Upper lobe of left lung (tissue), 6 donors: ENCODE measurements around the gene KCNMB1. TPM values are rescaled to one million over a fixed set of nuclear protein-coding genes. Genes with fewer than 3 reads are reported as not detected.

ENCODE experiments used
- ATAC-seq, 2 donors: fragments of 200-7000 bp; cut with Tn5 transposase; one replicate each; pipeline ENCODE4 v1.9.1; 2022; ENCODE audit warnings: mild to moderate bottlenecking in 2 of 2, moderate library complexity in 2 of 2; ENCODE audit not compliant: low FRiP score in 2 of 2
- DNase-seq, 2 donors: peaks; one replicate each; pipeline ENCODE4 v3.0.0-alpha.2; 2019 to 2020
- H3K27ac ChIP-seq, 4 donors: fragments of 200-600 bp; sonication (generic); one replicate each; pipeline ENCODE4 v1.5.1; 2016 to 2019
- H3K27me3 ChIP-seq, 4 donors: fragments of 200-600 bp; sonication (generic); one replicate each; pipeline ENCODE4 v1.5.1; 2017 to 2019
- H3K36me3 ChIP-seq, 4 donors: fragments of 200-600 bp; sonication (generic); one replicate each; pipeline ENCODE4 v1.5.1; 2016 to 2019
- H3K4me1 ChIP-seq, 4 donors: fragments of 200-600 bp; sonication (generic); one replicate each; pipeline ENCODE4 v1.5.1; 2018 to 2019
- H3K4me3 ChIP-seq, 4 donors: fragments of 200-600 bp; sonication (generic); one replicate each; pipeline ENCODE4 v1.5.1; 2017 to 2019; ENCODE audit warnings: mild to moderate bottlenecking in 2 of 4, moderate library complexity in 1 of 4
- H3K9me3 ChIP-seq, 4 donors: fragments of 200-600 bp; sonication (generic); one replicate each; pipeline ENCODE4 v1.5.1; 2018 to 2019
- EP300 ChIP-seq, 4 donors: sonication (generic); formaldehyde crosslinking; IDR thresholded peaks; one replicate each; pipeline ENCODE4 v1.5.1; 2017; ENCODE audit warnings: antibody characterized with exemption in 4 of 4, control low read depth in 2 of 4
- POLR2A ChIP-seq, 4 donors: fragments of 450-650 bp; IDR thresholded peaks; one replicate each; pipeline ENCODE4 v1.5.1; 2016 to 2017; ENCODE audit warnings: antibody characterized with exemption in 4 of 4, mild to moderate bottlenecking in 2 of 4
- POLR2AphosphoS5 ChIP-seq, 2 donors: sonication (generic); formaldehyde crosslinking; IDR thresholded peaks; one replicate each; pipeline ENCODE4 v1.5.1; 2017; ENCODE audit warnings: antibody characterized with exemption in 2 of 2
- WGBS, 2 donors: methylation state at CpG; one replicate each; pipeline ENCODE4 v1.1.5; 2017 to 2018; 5-methylcytosine and 5-hydroxymethylcytosine counted together
- total RNA-seq, 6 donors: library from RNA; depleted of rRNA in 4 of 6; stranded (reverse); fragments of >200 nt in 4 of 6; gene quantifications; one replicate each; pipeline versions ENCODE4 v1.1.0 to v1.2.1, GENCODE V29; 2016 to 2021
- TF ChIP-seq, protein P1 (sequence below), 6 experiments: fragments of 450-650 bp in 4 of 6; fragments of 200-600 bp in 2 of 6; sonication (generic) in 2 of 6; IDR thresholded peaks; one replicate each; pipeline ENCODE4 v1.5.1; 2016 to 2019; ENCODE audit warnings: antibody characterized with exemption in 6 of 6
- donor health status: DM: no; HTN: no; CAD: no; lungs with moderate emphysema.
- donor health status: DM: no; HTN: yes; CAD: no; lungs with severe emphysema.

Gene KCNMB1
- total RNA-seq, 6 donors from 2014 or later, result 1.1 to 5.3 (median 2.0) TPM

- H3K36me3 ChIP-seq, result no peaks in the 10 kb centered on the region
- no peak overlapping the region for H3K27ac ChIP-seq
These were observed 22.9 kb downstream of the KCNMB1 start for GRCh38 chr5:170366276-170366675.

DNA sequence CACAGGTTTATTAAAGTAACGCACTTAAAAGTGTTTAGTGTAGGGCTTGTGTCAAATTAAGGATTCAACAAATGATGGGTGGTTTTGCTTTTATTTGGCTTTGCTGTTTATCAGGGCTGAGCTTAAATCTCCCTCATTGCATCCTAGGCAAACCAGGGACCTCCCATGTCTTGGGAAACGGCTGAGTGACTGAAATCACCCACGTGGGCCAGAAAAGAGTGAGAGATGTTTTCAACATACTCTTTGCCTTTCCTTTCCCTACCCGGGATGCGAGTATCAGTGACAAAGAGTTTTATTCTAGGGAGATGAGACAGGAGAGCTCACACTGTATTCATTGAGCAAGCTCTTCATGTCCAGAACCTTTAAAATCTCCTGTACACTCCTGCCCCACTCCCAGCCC, 23.3 kb downstream of the KCNMB1 start:
- Histone ChIP-seq H3K4me1 (peaks cover 14 to 26% (median 22%) of the 10 kb centered on the region in 4 donors), H3K27me3 (no peaks in the 10 kb centered on the region), H3K36me3 (no peaks in the 10 kb centered on the region), H3K27ac (no peak overlapping the region), H3K4me3 (no peak overlapping the region), H3K9me3 (no peaks in the 10 kb centered on the region)
- TF ChIP-seq, protein P1, sequence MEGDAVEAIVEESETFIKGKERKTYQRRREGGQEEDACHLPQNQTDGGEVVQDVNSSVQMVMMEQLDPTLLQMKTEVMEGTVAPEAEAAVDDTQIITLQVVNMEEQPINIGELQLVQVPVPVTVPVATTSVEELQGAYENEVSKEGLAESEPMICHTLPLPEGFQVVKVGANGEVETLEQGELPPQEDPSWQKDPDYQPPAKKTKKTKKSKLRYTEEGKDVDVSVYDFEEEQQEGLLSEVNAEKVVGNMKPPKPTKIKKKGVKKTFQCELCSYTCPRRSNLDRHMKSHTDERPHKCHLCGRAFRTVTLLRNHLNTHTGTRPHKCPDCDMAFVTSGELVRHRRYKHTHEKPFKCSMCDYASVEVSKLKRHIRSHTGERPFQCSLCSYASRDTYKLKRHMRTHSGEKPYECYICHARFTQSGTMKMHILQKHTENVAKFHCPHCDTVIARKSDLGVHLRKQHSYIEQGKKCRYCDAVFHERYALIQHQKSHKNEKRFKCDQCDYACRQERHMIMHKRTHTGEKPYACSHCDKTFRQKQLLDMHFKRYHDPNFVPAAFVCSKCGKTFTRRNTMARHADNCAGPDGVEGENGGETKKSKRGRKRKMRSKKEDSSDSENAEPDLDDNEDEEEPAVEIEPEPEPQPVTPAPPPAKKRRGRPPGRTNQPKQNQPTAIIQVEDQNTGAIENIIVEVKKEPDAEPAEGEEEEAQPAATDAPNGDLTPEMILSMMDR (IDR thresholded peaks at IDR 0.05), result no peak
- TF ChIP-seq POLR2AphosphoS5 (IDR thresholded peaks at IDR 0.05), result no peak
- DNase-seq (no peak), ATAC-seq (no peak)
- 72 to 87% methylated on average over 5 of the region's 5 CpGs for WGBS, 2 donors

More at GRCh38 chr5:170366276-170366675, 22.9 kb downstream of the KCNMB1 start:
- TF ChIP-seq EP300 (IDR thresholded peaks at IDR 0.05) (no peak), POLR2A (IDR thresholded peaks at IDR 0.05) (no peak), POLR2AphosphoS5 (IDR thresholded peaks at IDR 0.05) (no peak)
- TF ChIP-seq, protein P1 (IDR thresholded peaks at IDR 0.05), result no peak
- H3K9me3 ChIP-seq, result no peaks in the 10 kb centered on the region
- DNase-seq, result no peak
- no peaks in the 10 kb centered on the region for H3K27me3 ChIP-seq
- H3K4me3 ChIP-seq, result no peak overlapping the region
- WGBS, 2 donors, result 96 to 100% methylated on average over 3 of the region's 3 CpGs
- ATAC-seq, result no peak
- H3K4me1 ChIP-seq, result peaks cover 14 to 21% (median 18%) of the 10 kb centered on the region in 4 donors

DNA sequence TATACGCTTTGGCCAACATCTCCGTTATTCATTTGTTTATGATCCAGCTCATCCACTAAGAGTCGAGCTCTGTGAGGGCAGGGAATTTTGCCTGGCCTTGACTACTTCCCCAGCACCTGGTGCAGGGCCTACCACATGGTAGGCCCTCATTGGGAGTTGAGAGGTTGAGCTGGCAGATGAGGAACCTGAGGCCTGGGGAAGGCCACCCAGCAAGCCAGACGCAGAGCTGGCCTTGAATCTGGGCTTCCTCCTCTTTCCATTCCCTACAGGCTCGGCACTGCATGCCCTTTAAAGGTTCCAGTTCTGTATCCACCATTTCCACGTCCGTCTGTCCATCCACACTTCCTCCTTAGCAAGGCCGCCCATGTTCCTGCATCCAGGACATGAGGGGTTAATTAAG, 24.2 kb downstream of the KCNMB1 start:
- no peaks in the 10 kb centered on the region for H3K9me3 ChIP-seq
- 89 to 93% methylated on average over 8 of the region's 8 CpGs for WGBS, 2 donors
- TF ChIP-seq POLR2A (IDR thresholded peaks at IDR 0.05) (no peak), POLR2AphosphoS5 (IDR thresholded peaks at IDR 0.05) (no peak), EP300 (IDR thresholded peaks at IDR 0.05) (no peak)
- TF ChIP-seq, protein P1 (IDR thresholded peaks at IDR 0.05), result no peak
- H3K27ac ChIP-seq, result no peak overlapping the region
- H3K27me3 ChIP-seq, result no peaks in the 10 kb centered on the region
- DNase-seq (no peak), ATAC-seq (no peak)
- no peaks in the 10 kb centered on the region for H3K36me3 ChIP-seq
- H3K4me1 ChIP-seq, result peaks cover 14 to 32% (median 25%) of the 10 kb centered on the region in 4 donors
- H3K4me3 ChIP-seq, result no peak overlapping the region

- no peak for DNase-seq
- Histone ChIP-seq H3K4me1 (peaks cover 16 to 42% (median 35%) of the 10 kb centered on the region in 4 donors), H3K4me3 (no peak overlapping the region), H3K27me3 (no peaks in the 10 kb centered on the region), H3K9me3 (no peaks in the 10 kb centered on the region), H3K27ac (peak overlapping the region in 3 of 4 donors; percentile 37 to 72 (median 65)), H3K36me3 (no peaks in the 10 kb centered on the region)
- TF ChIP-seq, protein P1 (IDR thresholded peaks at IDR 0.05), result no peak
- TF ChIP-seq EP300 (IDR thresholded peaks at IDR 0.05) (no peak), POLR2AphosphoS5 (IDR thresholded peaks at IDR 0.05) (no peak), POLR2A (IDR thresholded peaks at IDR 0.05) (no peak)
- WGBS, 2 donors, result 88 to 91% methylated on average over 1 of the region's 1 CpG
- ATAC-seq, result peak; percentile 30 to 71
These were observed 25.5 kb downstream of the KCNMB1 start for GRCh38 chr5:170363671-170364070.

DNA sequence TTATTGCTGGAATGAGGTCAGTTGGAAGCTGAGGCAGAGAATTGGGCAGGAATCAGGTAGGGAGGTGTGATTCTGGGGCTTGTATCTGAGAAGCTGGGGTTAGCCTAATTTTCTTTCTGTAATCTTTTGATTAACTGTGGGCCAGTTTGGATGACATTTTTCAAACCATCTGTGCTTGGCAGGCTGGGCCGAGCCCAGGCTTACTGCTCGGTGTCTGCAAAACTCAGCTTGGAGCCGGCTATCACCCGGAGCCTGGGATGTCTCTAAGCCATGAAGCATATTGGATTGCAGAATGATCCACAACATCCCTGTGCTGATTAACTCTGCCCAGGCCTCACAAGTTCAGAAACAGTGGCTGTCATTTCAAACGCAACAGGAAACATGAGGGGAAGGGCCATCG, 26.5 kb downstream of the KCNMB1 start:
- DNase-seq (no peak), ATAC-seq (no peak)
- no peaks in the 10 kb centered on the region for H3K36me3 ChIP-seq
- peaks cover 22 to 48% (median 42%) of the 10 kb centered on the region in 4 donors for H3K4me1 ChIP-seq
- 68 to 72% methylated on average over 2 to 6 of the region's 6 CpGs for WGBS, 2 donors
- no peaks in the 10 kb centered on the region for H3K27me3 ChIP-seq
- no peak overlapping the region for H3K4me3 ChIP-seq
- H3K9me3 ChIP-seq, result no peaks in the 10 kb centered on the region
- TF ChIP-seq, protein P1 (IDR thresholded peaks at IDR 0.05), result no peak
- peak overlapping the region; percentile 37 to 72 (median 64) for H3K27ac ChIP-seq
